Rectal smooth muscle tissue (tissue), 1 donor: ENCODE data around the gene HMGN2.

Source experiments
- H3K27ac ChIP-seq: one replicate; pipeline ENCODE4 v1.7.0; 2013; ENCODE audit warnings: low read depth, low read length, inconsistent platforms
- H3K27me3 ChIP-seq: one replicate; pipeline ENCODE4 v1.7.0; 2013; ENCODE audit warnings: low read length; ENCODE audit not compliant: control insufficient read depth, insufficient read depth
- H3K36me3 ChIP-seq: one replicate; pipeline ENCODE4 v1.7.0; 2013; ENCODE audit warnings: low read length; ENCODE audit not compliant: control insufficient read depth, insufficient read depth
- H3K4me1 ChIP-seq: one replicate; pipeline ENCODE4 v1.7.0; 2013; ENCODE audit warnings: low read length; ENCODE audit not compliant: control insufficient read depth, insufficient read depth
- H3K4me3 ChIP-seq: one replicate; pipeline ENCODE4 v1.7.0; 2013; ENCODE audit warnings: low read length
- H3K9ac ChIP-seq: one replicate; pipeline ENCODE4 v1.7.0; 2013; ENCODE audit warnings: low read length

The HMGN2 gene

GRCh38 chr1:26521669-26522030, 49.4 kb downstream of the HMGN2 start:
- Histone ChIP-seq H3K4me3 (no peak overlapping the region), H3K27ac (no peak overlapping the region), H3K27me3 (no peaks in the 10 kb centered on the region), H3K36me3 (no peaks in the 10 kb centered on the region), H3K4me1 (no peaks in the 10 kb centered on the region), H3K9ac (no peak overlapping the region)

GRCh38 chr1:26522073-26522472, 49.8 kb downstream of the HMGN2 start:
- H3K4me3 ChIP-seq, result no peak overlapping the region
- no peak overlapping the region for H3K9ac ChIP-seq
- H3K4me1 ChIP-seq, result no peaks in the 10 kb centered on the region
- H3K36me3 ChIP-seq, result no peaks in the 10 kb centered on the region
- H3K27ac ChIP-seq, result no peak overlapping the region
- no peaks in the 10 kb centered on the region for H3K27me3 ChIP-seq

- no peaks in the 10 kb centered on the region for H3K27me3 ChIP-seq
- H3K27ac ChIP-seq, result no peak overlapping the region
- no peaks in the 10 kb centered on the region for H3K4me1 ChIP-seq
Observed at GRCh38 chr1:26524181-26524580, 51.9 kb downstream of the HMGN2 start.

More at GRCh38 chr1:26524181-26524580, 51.9 kb downstream of the HMGN2 start:
- Histone ChIP-seq H3K9ac (no peak overlapping the region), H3K36me3 (no peaks in the 10 kb centered on the region), H3K4me3 (no peak overlapping the region)
